Measurements from ENCODE around the gene ELOVL6.
"Not testable (repeated sequence)": the region's sequence is repeated elsewhere in the genome, so short reads cannot be mapped to it uniquely, and the experiment has no call there.

The ELOVL6 gene

GRCh38 chr4:110074570-110074969 is 123.8 kb downstream of the ELOVL6 start:
- no peak for DNase-seq (ENCODE audit: low spot score)

GRCh38 chr4:110073053-110073845 is 125.2 kb downstream of the ELOVL6 start:
- DNase-seq (ENCODE audit: low spot score) = no peak

- no peak for DNase-seq (ENCODE audit: low spot score)
Observed at GRCh38 chr4:110071466-110071865, 126.9 kb downstream of the ELOVL6 start.

- DNase-seq (ENCODE audit: low spot score) = no peak
Observed at GRCh38 chr4:110068248-110068647, 130.2 kb downstream of the ELOVL6 start.

GRCh38 chr4:110064934-110065333 is 133.5 kb downstream of the ELOVL6 start:
- DNase-seq (ENCODE audit: low spot score) = no peak

GRCh38 chr4:110064295-110064694 is 134.1 kb downstream of the ELOVL6 start:
- DNase-seq (ENCODE audit: low spot score) = no peak

- DNase-seq (ENCODE audit: low spot score) = peak; percentile 83
Observed at GRCh38 chr4:110062166-110062565, 136.2 kb downstream of the ELOVL6 start.

- DNase-seq (ENCODE audit: low spot score) = no peak
Observed at GRCh38 chr4:110061076-110061475, 137.3 kb downstream of the ELOVL6 start.

GRCh38 chr4:110059556-110060191 is 138.7 kb downstream of the ELOVL6 start:
- no peak for DNase-seq (ENCODE audit: low spot score)

GRCh38 chr4:110058677-110059076 is 139.7 kb downstream of the ELOVL6 start:
- no peak for DNase-seq (ENCODE audit: low spot score)

- no peak for DNase-seq (ENCODE audit: low spot score)
Observed at GRCh38 chr4:110055158-110055768, 143.2 kb downstream of the ELOVL6 start.

GRCh38 chr4:110049951-110050925 is 148.2 kb downstream of the ELOVL6 start:
- DNase-seq (ENCODE audit: low spot score) = peak; percentile 53

- peak; percentile 22 for DNase-seq (ENCODE audit: low spot score)
Observed at GRCh38 chr4:110046588-110047049, 151.8 kb downstream of the ELOVL6 start.

- no peak for DNase-seq (ENCODE audit: low spot score)
Observed at GRCh38 chr4:110042545-110043517, 155.6 kb downstream of the ELOVL6 start.

GRCh38 chr4:110041735-110042134 is 156.7 kb downstream of the ELOVL6 start:
- DNase-seq (ENCODE audit: low spot score) = no peak

- DNase-seq (ENCODE audit: low spot score) = not testable (repeated sequence)
Observed at GRCh38 chr4:110039164-110039563, 159.3 kb downstream of the ELOVL6 start.

- no peak for DNase-seq (ENCODE audit: low spot score)
Observed at GRCh38 chr4:110034026-110034393, 164.4 kb downstream of the ELOVL6 start.

- no peak for DNase-seq (ENCODE audit: low spot score)
Observed at GRCh38 chr4:110033355-110034025, 164.9 kb downstream of the ELOVL6 start.

GRCh38 chr4:110032603-110033002 is 165.8 kb downstream of the ELOVL6 start:
- DNase-seq (ENCODE audit: low spot score) = no peak

- no peak for DNase-seq (ENCODE audit: low spot score)
Observed at GRCh38 chr4:110025718-110026117, 172.7 kb downstream of the ELOVL6 start.

Data from putamen (tissue), 1 donor.